Medulla oblongata (tissue), 1 donor: ENCODE data around the gene MEGF6.

Source experiments
- DNase-seq: peaks from one replicate; pipeline ENCODE4 v3.0.0-alpha.2; 2015; ENCODE audit errors: extremely low spot score

The MEGF6 gene

DNA sequence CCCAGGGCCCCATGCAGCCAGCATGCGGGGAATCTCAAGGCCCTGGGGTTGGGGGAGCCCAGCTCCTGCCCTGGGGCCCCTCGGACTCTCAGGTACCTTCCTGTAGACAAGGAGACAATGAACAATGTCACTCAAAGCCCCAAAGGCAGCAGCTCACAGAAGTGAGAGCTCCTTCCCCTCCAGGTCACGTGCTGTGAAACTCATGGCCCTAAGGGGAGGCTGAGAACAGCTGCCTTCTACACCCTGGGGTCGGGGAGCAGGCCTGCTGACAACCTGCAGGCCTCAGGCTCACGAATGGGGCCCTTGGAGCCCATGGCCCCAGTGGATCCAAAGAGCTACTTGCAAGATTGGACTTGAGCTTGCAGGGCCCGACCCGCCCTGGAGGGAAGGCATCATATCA is 3.2 kb downstream of the MEGF6 start:
- DNase-seq, result no peak

DNA sequence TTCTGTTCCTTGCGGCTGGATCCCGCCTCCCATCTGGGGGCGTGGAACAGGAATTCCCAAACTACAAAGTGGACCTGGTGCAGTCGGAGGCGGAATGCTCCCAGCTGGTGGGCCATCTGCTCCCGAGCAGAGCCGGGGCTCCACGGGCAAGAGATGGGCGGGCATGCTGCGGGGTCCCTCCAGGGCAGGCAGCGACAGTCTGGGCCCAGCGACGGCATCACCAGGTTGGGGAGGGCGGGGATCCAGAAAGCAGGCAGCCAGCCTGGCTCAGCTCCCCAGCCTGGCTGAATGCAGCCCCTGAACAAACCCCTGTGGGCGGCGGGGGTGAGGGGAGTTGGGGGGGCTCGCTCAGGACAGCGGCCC is 3.6 kb downstream of the MEGF6 start:
- no peak for DNase-seq

DNA sequence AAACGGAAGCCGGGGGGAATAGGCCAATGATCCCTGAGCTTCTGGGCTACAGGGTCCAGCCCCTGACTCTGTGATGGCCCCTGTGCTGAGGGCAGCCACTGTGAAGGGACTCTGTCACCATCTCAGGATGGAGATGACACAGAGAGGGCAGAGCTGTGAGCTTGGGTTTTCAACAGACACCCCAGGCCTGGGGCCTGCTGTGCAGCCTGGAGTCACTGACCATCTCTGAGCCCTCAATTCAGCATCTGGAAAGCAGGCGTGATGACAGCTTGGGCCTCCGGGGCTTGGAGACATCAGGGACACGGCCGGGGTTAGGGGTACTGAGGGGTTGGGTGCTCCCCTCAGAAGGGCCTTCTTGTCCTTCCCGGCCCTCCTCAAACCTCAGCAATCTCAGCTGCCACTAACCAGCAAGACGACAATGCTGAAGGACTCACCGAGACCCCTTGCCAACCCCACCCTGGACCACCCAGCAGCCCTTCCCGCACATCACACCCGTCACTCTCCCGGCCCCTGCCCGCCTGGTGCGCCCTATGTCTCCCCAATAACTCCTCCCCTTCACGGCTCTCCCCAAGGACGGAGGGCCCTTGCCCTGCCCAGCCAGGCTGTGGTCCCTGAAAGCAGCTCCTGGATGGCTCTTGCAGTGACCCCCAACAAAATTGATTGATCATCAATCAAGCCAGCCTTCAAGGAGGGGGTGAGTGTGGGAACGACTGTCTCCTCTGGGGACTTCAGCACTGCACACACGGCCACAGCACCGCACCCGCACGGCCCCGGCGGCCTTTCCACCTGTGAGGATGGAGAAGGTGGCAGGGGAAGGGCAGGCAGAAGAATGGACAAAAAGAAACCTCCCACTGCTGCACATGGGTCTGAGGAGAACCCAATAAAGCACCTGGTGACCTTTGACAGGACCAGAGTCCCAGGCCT is 4.3 kb downstream of the MEGF6 start:
- no peak for DNase-seq

DNA sequence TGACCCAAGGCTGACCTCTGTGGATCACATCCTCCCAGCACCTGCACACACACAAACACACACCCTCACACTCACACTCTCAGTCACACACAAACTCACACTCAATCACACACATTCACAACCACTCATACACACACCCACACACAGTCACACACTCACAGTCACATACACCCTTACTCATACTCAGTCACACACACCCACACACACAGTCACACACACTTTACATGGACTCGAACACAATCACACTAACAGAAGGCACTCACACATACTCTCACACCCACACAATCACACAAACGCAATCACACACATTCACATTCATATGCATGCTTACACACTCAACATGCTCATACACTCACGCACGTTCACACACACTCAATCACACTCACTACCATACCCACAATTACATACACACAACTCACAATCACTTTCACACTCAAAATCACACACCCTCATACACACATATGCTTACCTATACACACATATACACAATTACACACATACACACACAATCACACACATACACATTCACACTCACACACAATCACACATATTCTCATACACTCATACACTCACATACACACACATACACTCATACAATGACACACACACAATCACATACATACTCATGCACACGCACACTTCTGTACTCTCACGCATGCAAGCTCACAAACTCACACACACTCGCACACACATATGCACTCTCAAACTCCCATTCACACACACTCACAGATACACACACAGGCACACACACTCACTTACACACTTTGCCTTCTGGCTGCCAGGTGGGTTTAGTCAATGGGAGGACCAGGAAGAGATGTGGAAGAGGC is 6.1 kb downstream of the MEGF6 start:
- DNase-seq, result no peak

DNA sequence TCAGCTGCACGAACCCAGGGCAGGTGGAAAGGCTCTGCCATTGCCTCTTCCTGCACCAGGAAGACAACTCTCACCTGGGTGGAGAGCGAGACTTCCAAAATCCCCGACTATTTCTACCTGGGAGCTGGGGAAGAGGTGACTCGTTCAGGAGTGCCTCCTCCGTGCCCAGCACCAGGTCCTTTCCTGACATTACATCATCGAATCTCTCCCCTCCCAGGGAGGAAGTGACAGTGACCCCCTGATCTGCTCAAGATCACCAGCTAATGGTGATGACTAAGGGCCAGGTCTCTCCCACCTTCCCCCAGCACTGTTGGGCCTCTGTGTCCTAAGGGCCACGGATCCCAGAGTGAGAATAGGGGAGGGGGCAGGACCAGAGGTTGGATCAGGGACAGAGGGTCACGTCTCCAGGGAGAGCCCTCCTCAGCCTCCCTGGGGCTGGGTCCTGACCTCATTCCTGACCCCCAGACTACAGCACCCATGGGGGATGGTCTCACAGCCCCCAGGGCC is 6.8 kb downstream of the MEGF6 start:
- no peak for DNase-seq

DNA sequence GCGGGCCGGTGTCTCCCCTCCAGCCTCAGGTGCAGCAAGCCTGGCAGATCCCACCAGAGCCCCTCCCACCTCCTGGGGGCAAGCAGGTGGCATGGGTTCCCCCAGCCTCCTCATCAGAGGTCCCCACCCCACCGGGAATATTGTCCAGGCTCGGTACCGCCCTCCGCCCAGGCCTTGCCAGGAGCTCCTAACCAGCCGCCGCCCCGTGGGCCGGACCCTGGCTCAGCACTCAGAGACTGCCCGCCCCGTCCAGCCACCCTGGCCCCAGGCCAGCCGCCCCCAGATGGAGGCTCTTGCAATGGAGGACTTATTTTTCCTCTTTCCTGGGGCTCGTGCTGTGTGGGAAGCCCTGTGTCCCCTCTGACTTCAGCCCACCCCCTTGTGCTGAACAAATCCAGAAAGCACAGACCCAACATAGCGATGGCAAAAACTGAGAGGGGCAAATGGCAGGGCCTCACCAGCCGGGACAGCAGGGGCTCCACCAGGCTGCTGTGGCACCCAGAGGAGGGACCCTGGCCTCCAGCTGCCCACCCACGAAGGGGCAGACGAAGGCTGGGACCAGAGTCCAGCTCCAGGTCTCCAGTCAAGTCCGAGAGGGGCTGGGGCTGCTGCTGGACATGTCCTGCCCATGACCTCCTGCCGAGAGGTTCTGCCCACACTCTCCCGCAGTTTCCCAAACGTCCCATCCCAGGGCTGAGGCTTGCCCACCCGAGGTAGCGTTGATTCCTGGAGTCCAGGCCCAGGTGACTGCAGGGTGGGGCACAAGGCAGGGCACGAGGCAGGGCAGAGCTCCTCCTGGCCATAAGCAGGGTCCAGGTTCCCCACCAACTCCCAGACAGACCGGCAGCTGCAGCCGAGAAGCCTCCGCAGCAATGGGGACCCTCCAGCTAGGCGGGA is 7.5 kb downstream of the MEGF6 start:
- no peak for DNase-seq

DNA sequence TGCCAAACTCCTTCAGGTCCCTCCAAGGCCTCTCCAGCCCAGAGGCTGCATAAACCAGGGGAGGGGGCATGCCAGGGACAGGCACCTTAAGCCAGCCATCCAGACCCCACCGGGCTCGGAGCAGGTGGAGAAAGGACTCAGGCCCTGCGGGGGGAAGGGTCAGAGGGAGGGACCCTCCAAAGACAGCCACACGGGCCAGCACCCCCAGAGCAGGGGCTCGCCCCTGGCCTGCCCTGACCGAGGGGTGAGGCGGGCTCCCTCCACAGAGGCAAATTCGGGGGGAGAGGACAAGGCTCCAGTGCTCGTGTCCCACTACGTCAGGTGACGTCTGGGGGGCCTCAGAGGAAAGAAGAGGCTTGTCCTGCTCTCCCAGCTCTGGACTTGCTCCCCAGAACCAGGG is 8.2 kb downstream of the MEGF6 start:
- no peak for DNase-seq

DNA sequence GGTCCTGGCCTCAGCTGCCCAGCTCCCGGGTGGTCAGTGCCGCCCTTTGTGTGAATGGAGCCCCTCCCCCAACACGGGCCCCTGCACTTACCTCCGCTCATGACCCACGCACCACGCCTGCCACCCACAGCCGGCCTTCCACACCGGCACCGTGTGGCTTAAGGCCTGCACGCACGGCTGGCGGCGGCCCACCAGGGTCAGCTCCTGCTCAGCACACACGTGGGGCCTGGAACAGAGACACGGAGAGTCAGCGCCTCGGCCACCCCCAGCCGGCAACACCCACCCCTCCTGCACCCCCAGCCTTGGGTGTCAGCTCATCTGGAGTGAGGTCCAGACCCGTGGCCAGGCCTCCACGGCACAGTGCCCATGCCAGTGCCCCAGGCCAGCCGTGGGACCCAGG is 8.9 kb downstream of the MEGF6 start:
- DNase-seq, result no peak

DNA sequence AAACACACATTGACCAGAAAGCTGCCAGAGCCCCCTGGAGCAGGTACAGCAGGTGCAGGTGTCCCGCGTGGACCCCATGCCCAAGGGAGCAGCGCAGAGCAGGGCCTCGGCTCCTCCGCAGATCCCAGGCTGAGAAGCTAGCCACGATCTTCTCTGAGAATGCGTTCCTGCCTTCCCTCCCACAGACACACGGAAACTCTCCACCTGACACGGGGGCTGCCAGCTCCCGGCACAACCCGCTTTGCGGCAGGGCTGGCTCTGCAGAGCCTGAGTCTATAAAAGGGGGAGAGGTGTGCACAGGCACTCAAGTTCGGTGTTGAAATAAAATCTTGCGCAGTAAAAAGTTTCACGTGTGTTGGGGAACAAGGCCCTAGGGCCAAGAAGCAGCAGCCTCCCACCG is 9.6 kb downstream of the MEGF6 start:
- DNase-seq, result no peak

DNA sequence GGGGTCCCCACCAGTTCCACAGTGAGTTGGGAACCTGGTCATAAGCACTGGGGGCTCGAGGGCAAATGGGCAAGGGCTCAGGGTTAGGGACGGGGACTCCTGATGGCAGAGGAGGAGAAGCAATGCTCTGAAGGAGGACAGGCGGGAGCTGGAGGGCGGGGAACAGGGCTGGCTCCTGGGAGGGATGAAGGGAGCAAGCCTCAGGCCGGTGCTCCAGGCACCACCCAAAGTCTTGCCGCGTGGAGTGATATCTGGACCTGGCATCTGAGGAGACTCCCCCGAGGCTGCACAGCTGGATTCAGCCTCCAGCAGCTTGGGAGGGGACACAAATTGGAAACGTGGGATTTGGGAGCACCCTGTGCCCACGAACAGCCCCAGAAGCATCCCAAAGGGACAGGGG is 11.0 kb downstream of the MEGF6 start:
- DNase-seq, result no peak

DNA sequence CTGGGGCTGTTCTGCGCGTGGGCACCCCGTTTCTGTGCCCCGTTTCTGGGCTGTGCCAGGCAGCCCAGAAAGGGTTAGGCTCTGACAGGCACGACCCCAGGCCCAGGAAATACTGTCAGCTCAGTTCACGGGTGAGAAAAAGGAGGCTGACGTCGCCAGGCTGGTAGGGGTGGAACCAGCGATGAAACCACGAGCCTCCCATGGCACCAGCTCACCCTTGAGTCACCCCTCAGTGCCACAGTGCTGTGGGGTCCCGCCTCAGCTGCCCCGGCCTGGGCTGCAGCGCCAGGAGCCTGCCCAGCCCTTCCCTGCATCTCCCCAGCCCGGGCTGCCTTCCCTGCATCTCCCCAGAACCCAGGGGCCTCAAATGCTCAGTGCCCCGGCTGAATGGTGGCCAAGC is 11.5 kb downstream of the MEGF6 start:
- DNase-seq, result no peak

DNA sequence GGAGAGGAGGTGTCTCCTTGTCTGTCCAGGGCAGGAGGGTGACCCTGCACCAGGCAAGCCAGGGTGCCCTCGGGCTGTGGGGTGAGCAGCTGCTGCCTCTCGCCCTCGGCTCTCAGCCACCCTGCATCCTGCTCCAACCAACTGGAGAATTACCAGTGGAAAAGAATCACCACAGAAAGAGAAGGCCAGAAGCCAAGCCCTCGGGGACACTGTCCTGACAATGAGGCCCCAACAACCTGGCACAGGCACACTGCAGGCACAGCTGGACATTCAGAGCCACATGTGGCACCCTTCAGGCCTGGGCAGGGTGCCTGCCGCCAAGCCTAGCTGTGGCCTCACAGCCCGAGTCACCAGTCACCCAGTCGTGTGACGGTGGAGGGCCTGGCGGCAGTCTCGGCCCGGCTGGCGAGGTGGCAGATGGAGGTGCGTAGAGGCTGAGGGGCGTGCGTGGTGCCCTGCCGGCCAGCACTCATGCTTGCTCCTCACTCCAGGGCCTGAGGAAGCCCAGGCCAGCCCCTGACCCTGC is 12.0 kb downstream of the MEGF6 start:
- peak; percentile 32 for DNase-seq

DNA sequence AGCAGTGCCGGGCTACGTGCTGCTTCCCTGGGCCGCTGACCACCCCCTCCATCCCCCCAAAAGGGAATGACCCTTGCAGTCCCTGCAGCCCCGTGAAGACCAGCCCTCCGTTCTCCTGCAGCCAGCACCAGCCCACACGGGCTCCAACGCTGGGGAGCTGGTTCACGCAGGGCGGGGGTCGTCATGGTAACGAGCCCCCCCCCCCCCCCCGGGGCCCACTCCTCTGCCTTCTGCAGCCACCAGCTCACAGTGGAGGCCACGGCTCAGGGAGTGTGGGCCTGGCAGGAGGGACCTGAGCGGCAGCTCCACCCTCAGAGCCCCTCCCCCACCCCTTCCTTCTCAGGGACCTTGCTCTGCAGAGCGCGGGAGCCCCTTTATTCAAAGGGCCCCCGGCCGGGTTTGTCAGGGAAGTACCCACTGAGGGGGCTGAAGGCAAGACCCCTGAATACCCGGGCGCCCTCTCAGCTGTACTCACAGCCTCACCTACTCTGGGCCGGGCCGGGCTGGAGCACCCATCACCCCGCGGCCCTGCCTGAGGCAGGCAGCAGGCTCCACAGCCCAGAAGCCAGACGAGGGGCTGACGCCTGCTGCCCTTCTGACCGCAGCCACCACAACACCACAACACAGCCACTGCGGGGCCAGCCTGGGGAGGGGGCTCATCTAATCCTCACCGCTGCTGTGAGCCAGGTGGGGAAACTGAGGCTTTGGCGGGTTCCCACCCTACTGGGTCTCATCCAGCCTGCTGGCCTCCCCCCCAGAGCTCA is 12.6 kb downstream of the MEGF6 start:
- no peak for DNase-seq

DNA sequence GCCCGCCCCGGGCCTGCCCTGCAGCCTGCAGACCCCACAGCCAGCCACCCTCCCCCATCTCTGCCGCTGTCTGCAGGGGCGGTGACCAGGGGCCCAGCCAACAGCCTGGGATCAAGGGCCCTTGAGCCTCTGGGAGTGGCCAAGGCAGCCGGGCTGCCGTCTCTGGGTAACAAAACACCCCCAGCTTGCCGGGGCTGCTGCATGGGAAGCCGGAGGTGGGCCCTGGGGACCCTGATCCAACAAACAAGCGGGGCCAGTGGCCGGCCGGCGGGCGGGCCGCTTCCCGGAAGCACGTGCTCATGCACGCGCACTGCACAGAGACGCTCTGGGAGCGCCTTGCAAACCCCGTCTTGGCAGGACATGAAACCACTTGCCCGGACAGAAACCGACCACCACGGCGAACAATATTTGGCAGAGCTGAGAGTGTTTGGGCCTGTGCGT is 13.2 kb downstream of the MEGF6 start:
- no peak for DNase-seq

DNA sequence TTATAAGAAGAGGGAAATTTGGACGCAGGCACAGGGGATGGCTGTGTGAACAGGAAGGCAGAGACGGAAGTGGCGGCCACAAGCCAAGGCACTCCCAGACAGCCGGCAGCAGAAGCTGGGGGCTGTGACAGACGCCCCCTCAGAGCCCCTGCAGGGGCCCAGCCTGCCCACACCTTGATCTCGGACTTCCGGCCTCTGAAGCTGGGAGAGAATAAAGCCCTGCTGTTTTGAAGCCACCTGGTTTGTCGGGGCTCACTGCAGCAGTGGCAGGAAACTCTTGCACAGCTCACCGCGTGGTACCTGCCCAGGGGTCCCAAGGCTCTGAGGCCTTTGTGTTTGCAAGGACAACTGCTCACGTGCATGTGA is 13.7 kb downstream of the MEGF6 start:
- no peak for DNase-seq

DNA sequence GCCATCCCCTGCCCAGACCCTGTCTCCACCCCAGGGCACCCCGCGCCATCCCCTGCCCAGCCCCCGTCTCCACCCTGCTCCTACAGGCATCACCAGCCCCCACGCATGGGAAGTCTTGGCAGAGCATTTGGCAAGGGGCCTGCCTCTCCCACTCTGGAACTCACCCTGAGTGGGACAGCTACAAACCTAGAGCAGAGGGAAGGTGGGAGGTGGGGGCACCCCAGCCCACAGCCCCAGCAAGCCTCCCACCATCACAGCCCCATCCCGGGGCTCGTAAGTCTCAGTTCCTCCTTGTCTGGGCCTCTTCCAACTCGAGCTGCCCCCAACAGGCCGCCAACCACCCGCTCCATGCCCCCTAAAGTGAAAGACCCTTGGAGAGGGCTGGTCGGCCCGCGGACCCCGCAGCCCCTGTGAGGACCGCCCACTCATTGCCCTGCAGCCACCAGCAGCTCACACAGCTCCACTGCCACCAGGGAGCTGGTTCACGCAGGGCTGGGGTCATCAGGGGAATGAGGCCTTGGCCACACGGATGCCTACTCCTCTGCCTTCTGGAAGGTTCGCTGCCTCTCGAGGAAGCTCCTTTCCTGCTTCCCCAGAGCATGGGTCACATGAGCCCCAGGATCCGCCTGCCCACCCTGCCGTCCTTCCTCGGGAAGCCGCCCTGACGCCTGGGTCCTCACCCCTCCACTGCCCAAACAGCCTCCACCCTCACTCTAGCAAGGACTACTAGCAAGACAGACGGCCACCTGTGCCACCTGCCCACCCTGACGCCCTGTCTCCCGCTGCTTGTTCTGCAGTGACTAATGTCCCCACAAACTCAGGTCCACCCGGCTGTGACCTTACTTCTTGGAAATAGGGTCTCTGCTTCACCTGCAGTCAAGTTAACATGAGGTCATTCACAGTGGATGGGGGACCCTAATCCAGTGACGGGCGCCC is 14.4 kb downstream of the MEGF6 start:
- no peak for DNase-seq

DNA sequence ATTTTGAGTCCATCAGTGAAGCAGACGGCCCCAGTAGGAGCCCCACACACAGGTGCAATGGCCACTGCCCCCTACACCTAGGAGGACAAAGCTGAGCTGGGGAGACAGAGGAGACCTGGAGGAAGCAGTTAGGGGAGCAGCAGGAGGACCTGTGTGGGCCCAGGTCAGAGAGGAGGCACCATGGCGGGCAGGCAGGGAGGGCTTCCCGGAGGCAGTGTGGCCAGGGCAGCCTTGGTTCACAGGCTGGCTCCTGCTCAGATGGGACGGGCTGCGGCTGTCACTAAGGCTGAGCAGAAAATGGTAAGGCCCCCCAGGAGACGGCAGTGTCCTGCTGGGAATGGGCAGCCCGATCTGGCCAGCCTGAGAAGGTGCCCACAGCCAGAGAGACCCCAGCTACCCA is 15.4 kb downstream of the MEGF6 start:
- no peak for DNase-seq

DNA sequence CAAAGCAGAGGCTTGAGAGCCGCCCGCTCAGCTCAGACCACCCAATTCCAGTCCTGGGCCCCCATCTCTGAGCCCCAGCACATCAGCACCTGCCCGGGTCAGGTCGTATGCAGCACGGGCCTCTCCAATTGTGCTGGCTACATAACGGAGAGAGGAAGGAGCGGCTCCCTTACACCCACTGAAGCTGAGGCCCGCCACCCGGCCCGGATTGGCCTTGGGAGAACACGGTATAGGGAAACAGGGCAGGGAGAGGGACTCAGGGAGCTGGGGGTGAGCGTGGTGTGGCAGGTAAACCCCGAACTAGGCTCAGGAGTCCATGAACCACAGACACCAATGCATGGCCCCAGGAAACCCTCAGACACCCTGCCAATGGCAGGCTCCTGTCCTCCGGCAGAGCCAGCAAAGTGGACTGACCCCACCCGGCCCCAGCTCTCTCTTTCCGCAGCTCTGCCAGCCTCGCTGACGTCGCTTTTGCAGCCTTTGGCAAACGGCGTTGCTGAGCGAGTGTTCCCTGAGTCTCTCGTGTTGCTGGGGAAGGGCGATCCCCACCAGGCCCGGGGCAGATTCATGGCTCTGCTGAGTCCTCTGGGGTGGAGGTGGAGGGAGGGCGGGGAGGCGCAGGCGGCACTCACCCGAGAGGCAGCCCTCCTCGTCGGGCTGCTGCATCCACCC is 16.5 kb downstream of the MEGF6 start:
- DNase-seq, result peak; percentile 73

DNA sequence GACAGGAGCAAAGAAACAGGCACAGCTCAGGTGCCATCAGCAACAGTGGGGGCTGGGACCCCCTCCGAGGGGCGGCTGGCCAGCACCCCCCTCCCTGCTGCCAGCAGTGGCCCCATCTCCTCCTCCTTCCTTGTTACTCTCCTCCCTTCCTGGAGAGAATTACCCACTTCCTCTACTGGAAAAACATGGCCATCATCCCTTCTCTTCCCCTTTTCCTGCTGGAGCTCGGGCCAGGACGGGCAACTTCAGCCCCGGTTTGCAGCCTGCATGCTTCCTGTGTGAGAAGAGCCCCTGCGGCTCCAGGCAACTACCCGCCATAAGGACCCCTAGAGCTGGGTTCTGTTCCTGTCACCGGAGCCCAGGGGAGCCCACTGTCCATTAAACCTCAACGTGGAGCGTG is 17.6 kb downstream of the MEGF6 start:
- no peak for DNase-seq
